NCI-H187 (cell line): ENCODE measurements around the gene FPR1.

Experiments used
- DNase-seq, 2 experiments: peaks; one replicate each; lab custom pipeline; 2025; lab: John Stamatoyannopoulos, UW

Gene FPR1

GRCh38 chr19:51704626-51705025 lies 47.1 kb downstream of the FPR1 start:
- no peak for DNase-seq

DNA sequence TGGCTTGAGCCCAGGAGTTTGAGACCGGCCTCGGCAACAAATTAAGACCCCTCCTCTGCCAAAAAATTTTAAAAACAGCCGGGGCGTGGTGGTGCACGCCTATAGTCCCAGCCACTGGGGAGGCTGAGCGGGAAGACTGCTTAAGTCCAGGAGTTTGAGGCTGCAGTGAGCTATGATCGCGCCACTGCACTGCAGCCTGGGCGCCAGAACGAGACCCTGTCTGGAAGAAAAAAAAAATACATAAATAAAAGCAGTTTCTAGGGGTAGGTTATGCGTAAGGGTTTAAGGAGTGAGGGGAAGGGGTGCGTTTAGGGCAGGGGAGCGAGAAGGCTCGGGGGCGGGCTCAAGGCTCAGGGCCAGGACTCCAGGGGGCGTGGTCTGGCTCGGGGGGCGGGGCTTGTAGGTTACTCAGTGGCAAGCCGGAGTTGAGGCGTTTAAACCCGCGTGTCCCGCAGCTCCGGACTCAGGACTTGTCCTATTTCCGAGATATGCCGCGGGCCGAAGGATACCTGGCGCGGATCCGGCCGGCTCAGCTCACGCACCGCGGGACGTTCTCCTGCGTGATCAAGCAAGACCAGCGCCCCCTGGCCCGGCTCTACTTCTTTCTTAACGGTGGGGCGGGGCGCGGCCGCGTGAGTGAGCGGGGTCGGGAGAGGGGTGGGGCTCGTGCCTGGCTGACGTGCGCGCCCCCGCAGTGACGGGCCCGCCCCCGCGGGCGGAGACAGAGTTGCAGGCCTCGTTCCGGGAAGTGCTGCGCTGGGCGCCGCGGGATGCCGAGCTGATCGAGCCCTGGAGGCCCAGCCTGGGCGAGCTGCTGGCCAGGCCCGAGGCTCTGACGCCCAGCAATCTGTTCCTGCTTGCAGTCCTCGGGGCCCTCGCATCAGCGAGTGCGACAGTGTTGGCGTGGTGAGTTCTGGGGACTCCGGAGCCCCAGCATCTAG lies 47.8 kb downstream of the FPR1 start:
- no peak for DNase-seq

GRCh38 chr19:51702825-51703574 lies 48.7 kb downstream of the FPR1 start:
- DNase-seq = no peak

- no peak for DNase-seq
Observed at GRCh38 chr19:51702103-51702824, 49.4 kb downstream of the FPR1 start.

GRCh38 chr19:51701468-51702100 lies 50.1 kb downstream of the FPR1 start:
- no peak for DNase-seq

- DNase-seq = no peak
Observed at GRCh38 chr19:51699170-51699569, 52.5 kb downstream of the FPR1 start.

GRCh38 chr19:51698296-51698695 lies 53.4 kb downstream of the FPR1 start:
- DNase-seq = no peak

DNA sequence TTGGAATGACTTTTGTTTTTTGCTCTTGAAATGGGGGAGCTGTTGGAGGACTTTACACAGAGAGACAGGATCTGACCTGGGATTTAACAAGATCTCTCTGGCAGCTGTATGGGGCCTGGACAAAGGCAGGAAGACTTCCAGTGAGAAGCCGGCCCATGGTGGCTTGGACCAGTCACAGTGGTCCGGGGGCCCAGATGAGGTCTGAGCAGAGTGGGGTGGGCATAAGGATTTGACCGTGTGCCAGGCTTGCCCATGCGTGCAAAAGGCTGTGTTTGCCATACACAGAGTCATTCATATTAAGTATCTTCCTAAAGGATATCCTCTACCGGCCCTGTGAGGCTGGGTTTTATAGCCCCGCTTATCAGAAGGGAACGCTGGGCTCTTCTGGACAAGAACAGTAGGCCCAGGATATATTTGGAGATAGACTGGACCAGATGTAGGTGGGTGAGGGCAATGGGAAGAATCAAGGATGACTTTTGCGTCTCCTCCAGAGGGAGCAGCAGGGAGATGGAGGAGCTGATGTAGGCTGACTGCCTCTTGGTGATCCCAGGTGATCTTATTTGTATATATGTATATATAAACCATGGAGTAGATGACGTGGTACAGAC lies 54.4 kb downstream of the FPR1 start:
- DNase-seq = no peak

DNA sequence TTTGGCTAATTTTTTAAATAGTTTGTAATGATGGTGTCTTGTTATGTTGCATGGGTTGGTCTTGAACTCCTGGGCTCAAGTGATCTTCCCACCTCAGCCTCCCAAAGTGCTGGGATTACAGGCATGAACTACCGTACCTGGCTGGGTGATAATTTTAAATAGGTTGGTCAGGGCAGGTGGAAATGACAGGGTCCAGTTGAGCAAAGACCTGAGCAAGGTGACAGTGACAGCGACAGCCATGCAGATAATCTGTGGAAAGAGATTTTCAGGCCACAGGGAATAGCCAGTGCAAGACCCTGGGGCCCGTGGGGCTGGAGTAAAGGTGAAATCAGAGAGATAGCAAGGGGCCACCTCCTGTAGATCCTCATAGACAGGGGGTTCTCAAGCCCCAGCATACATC lies 55.1 kb downstream of the FPR1 start:
- DNase-seq = no peak
